Stimulated activated CD4-positive, alpha-beta T cell treated with anti-CD3 and anti-CD28 coated beads, TNF-alpha, amount 100 ng/mL, for 24 hours (primary cell): ENCODE data around the gene ARR3.
"Not testable (repeated sequence)": the region's sequence is repeated elsewhere in the genome, so short reads cannot be mapped to it uniquely, and the experiment has no call there.

ENCODE experiments used
- DNase-seq, 3 experiments: peaks; one replicate each; pipeline ENCODE4 v3.0.0-alpha.2; 2020; ENCODE audit warnings: low read depth in 3 of 3

ARR3 gene

GRCh38 chrX:70268034-70268433, at the start of gene ARR3:
ARR3 (plus strand) TSS chrX:70268334; CDS start chrX:70269386, 1,052 bp downstream.
- no peak for DNase-seq

DNA sequence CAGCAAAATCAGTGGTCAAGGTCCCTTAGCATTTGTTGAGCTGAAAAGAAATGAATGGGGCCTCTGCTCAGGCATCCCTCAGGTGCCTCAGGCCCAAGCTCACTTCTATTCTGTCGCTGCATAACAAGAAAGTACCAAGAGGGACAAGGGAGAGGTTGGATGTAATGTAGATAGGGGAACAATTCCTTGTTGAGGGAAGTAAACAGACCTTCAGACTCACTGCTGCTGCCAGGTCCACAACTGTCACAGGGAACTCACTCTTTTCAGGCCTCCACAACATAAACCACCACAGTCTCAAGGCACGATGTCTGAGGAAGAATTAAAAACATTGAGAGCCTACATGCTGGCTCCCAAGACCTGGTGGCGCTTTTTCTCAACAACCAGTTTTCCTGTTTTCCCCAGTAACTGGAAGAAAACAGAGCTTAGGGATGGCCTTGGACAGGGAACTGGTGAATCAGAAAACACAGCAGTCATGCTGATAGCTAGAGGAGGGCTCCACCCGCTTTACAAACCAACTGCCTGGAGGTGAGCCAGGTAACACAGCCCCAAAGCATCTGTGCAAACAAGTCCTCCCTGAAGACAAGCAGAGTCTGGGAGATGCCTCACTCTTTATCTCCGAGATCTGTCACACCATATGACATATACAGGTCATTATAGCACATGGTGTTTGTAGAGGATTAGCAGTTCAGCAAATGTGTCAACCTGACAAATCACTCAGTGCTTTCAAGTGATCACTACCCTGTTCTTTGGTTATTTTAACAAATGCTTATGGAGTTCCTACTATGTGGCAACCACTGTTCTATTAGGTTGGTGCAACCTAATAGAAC, 48.0 kb upstream of the ARR3 start:
- DNase-seq: no peak

DNA sequence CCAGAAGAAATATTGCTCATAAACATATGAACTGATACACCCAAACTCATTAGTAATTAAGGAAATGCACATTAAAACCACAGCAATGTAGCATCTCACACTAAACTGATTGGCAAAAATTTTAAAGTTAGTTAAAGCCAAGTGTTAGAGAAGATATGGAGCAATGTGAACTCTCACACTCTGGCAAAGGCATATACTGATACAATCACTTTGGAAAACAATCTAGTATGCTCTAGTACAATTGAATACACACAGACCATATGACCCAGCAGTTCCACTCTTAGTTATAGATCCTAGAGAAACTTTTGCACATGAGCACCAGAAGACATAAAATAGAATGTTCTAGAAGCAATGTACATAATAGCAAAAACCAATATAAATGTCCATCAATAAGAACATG, 42.1 kb upstream of the ARR3 start:
- DNase-seq: no peak

- no peak for DNase-seq
Observed at GRCh38 chrX:70226687-70227086, 41.4 kb upstream of the ARR3 start.

GRCh38 chrX:70231666-70232065, 36.5 kb upstream of the ARR3 start:
- DNase-seq: no peak

DNA sequence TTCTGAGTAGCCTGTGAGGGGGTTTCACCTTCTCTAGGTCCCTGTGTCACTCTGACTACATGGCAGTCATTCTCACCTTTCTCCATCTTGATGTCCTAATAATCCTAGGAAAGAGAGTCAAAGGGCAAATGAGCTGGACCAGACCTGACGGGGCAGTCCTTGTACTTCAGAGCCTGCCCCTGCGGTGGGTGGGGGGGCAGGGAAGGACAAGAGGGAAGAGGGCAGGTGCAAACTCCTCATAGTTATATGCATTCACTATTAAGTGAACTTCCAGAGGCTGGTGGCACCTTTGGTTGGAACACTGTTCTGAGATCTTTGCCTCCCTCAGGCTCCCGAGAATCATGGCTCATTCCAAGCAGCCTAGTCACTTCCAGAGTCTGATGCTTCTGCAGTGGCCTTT, 33.8 kb upstream of the ARR3 start, which contains the start of gene AWAT1:
Gene AWAT1 (plus strand): TSS at position 301 of the 400 bp plus-strand sequence. CDS start 41 bp downstream, at position 342.
- DNase-seq: no peak

- no peak for DNase-seq
Observed at GRCh38 chrX:70240751-70241150, 27.4 kb upstream of the ARR3 start.

- no peak for DNase-seq
Observed at GRCh38 chrX:70241501-70241900, 26.6 kb upstream of the ARR3 start.

GRCh38 chrX:70243601-70244000, 24.5 kb upstream of the ARR3 start:
- not testable (repeated sequence) for DNase-seq

DNA sequence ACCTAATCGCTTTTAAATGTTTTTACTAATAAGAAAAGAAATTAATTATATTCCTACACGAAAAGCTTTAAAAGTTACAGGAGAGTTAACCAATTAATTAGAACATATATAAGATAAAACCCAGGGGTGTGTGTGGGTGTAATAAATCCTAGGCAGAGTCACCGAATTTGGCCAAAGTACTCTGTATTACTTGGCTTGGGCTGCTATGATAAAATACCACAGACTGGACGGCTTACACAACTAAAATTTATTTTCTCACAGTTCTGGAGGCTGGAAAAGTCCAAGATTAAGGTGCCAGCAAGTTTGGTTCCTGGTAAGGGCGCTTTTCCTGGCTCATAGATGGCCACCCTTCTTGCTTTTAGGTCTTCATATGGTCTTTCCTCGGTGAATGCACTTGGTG, 23.3 kb upstream of the ARR3 start:
- no peak for DNase-seq

GRCh38 chrX:70247252-70247651, 20.9 kb upstream of the ARR3 start:
- DNase-seq: no peak

DNA sequence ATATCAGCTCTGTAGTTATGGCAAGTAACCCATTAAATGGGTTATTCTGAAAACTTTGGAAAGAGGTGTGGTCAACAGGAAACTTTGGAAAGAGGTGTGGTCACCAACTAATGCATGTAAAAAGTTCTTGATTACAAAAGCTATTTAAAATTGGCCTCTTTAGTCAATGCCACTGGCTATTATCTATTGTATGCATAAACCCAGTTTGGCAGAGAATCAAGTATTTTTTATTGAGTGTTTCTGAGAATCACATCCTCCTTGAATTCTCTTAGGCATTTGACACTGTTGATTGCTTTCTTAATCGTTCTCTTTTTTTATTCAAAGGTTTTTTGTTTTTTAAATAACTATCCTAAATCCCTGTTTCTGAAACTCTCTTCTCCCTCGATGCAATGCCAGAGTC, 15.6 kb upstream of the ARR3 start:
- no peak for DNase-seq

GRCh38 chrX:70253377-70254062, 14.6 kb upstream of the ARR3 start:
- no peak for DNase-seq

DNA sequence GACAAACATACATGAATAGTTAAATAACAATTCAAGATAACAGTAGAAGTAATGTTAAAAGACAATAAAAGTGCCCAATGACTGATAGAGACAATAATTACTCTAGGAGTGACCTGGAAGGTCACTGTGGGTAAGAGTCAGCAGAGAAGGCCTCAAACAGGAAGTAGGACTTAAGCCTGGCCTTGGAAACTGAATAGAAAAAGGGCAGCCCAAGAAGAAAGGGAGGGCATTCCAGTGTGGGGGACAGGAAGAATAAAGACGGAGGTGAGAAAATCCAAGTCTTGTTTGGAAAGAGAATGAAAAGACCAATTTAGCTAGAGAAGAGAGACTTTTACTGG, 14.1 kb upstream of the ARR3 start:
- DNase-seq: no peak

GRCh38 chrX:70254909-70255308, 13.2 kb upstream of the ARR3 start:
- no peak for DNase-seq

DNA sequence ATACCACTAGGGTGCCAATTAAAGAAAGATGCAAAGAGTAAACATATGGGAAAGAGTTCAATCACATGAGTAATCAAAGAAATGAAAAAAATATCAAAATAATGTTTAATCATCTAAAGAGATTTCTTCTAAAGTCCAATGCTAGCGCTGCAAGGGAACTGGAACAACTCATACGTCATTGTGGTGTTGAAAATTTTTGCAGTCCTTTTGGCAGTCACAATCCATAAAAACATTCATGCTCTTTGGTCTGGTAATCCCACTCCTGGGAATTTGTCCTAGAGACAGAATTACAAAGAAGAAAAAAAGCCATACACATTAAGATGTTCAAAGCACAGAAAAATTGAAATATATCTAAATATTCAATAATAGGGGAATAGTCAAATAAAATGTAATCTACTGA, 12.7 kb upstream of the ARR3 start:
- no peak for DNase-seq

DNA sequence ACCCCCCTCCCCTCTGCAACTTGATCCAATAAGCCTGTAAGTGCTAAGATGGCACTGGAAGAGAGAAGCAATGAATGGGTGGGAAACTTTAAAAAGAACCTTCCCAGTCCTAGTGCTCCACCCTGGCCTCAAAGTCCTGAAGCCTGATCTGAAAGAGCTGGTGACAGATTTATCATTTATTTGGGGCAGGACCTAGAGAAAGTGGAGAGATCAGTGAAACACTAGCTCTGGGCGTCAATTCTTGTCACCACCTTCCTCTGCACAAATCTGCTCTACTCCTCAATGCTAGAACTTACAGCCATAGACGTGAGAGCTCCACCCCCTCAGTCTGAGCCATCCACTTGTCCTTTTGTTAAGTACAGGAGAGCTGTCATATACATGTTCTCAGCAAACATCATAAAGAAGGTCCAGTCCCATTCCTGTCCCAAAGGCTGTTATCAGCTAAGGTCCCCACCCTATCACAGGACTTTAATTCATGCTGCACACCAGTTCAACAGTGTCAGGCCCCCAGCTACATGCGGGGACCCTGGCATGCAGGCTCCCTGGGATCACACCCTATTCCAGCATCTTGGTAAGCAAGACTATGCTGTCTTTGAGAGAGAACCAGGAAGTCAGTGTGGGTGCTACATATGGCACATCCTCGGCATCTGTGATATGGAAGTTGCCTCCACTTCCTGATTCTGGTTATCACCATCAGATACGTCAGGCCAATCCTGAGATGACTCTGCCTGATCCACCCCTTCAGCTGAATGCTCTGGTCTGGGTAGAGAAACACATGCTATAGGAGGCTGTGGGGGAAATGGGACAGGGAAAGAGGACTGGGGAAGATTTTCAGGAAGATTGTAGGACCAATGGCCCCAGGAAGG, 10.5 kb upstream of the ARR3 start:
- no peak for DNase-seq

DNA sequence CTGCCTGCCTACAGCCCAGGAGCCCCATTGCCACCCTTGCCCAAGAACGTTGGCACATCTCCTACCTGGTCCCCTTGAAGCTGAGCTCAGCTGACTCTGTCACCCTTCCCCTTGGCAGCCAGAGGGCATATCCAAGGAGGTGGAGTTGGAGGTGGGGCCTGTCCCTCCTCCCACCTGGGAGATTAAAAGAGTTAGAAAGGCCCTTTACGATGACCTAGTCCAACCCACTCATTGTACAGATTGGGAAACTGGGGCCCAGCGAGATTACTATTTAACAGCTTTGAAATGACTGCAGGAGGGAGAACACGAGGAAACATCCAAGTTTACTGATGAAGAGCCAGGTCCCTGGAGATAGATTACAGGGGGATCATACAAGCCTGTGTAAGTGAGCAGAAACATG, 8.0 kb upstream of the ARR3 start, which contains the start of gene P2RY4:
Gene P2RY4 (minus strand): TSS at position 101 of the 400 bp plus-strand sequence. CDS start 580 bp downstream, outside the sequence.
- DNase-seq: no peak

DNA sequence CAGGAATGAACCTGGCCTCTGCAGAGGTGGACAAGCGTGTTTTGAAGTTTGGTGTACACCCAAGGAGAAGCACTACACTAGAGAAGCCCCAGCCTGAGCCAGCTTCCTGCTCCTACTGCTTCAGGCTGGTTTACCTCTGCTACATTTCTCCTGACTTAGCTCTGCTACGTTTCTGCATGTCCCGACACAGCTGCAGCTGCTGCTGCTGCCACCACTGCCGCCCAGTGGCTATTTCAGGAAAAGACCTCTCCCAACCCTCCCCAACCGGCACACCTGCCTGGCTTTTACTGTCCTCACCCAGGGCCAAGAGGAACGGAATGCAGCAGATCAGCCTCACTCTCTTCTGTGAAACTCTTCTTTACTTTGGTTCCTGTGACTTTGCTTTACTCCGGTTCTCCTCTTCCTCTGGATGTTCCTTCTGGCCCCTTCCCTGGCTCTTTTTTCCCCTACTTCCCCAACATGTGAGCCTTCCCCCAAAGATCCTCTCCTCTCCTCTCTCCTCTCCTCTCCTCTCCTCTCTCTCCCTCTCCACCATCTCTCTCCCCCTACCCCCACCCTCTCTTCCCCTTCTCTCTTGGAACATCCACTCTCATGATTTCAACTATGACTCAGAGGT, 5.1 kb upstream of the ARR3 start:
- DNase-seq: peak in 2 of 3 experiments; percentile 1 to 19

DNA sequence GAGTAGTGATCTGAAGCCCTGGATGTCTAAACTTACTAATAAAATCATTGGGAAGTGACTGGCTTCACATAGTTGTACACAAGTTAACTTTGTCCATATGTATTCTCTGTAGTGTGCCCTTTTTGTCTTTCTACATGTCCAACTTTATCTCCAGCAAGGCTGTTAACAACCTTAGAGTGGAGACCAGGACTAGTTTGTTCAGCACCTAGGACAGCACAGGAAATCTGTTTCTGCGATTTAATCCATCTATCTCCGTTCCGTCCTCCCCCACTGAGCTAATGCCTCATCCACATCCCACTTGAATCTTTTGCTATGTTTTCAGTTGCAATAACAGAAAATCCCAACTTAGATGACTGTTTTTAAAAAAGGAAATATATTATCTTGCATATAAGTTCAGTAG, 3.4 kb upstream of the ARR3 start:
- DNase-seq: no peak

DNA sequence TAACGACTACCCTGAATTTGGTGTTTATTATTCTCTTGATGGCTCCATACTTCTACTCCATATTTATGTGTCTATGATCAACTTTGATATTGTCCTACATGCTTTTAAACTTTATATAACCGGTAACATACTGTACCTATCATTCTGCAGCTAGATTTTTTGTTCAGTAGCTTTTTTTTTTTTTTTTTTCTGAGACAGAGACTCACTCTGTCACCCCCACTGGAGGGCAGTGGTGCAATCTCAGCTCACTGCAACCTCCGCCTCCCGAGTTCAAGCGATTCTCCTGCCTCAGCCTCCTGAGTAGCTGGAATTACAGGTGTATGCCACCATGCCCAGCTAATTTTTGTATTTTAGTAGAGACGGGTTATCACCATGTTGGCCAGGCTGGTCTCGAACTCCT, 5.9 kb downstream of the ARR3 start:
- DNase-seq: not testable (repeated sequence)

GRCh38 chrX:70279081-70279480, 10.9 kb downstream of the ARR3 start:
- DNase-seq: no peak
